HepG2 (cell line): ENCODE measurements around the gene LDLR. TPM values are rescaled to one million over a fixed set of nuclear protein-coding genes. Genes with fewer than 3 reads are reported as not detected.
A peak's percentile ranks its signal among the peaks of the same experiment; 100 is the strongest.

ENCODE experiments used
- CAMTA2 ChIP-seq: sonication (generic); formaldehyde crosslinking; IDR thresholded peaks from 2 replicates; pipeline ENCODE4 v1.4.0; 2020; ENCODE audit warnings: mild to moderate bottlenecking, missing genetic modification reagents, borderline replicate concordance
- CHD2 ChIP-seq: IDR thresholded peaks from 2 replicates; pipeline ENCODE4 v1.6.1; 2011; ENCODE audit warnings: low read depth, low read length, improper control_type of control experiment
- ERF ChIP-seq: IDR thresholded peaks from 2 replicates; pipeline ENCODE4 v1.6.1; 2018; ENCODE audit warnings: missing biosample characterization, missing genetic modification reagents
- ETV5 ChIP-seq: IDR thresholded peaks from 2 replicates; pipeline ENCODE4 v1.6.1; 2018; ENCODE audit warnings: missing biosample characterization, missing genetic modification reagents, inconsistent platforms, borderline replicate concordance
- HIVEP1 ChIP-seq: sonication (generic); formaldehyde crosslinking; IDR thresholded peaks from 2 replicates; pipeline ENCODE4 v1.4.0; 2020; ENCODE audit warnings: mild to moderate bottlenecking, missing genetic modification reagents
- HMG20B ChIP-seq: conservative IDR thresholded peaks from 2 replicates; pipeline ENCODE4 v1.6.1; 2016; ENCODE audit warnings: missing genetic modification reagents, missing compliant biosample characterization
- HOXA5 ChIP-seq: sonication (generic); formaldehyde crosslinking; IDR thresholded peaks from 2 replicates; pipeline ENCODE4 v1.4.0; 2020; ENCODE audit warnings: missing genetic modification reagents
- IKZF4 ChIP-seq: sonication (generic); formaldehyde crosslinking; IDR thresholded peaks from 2 replicates; pipeline ENCODE4 v1.5.1; 2020; ENCODE audit warnings: borderline replicate concordance, mild to moderate bottlenecking, low read depth, missing genetic modification reagents; ENCODE audit errors: not compliant biosample characterization
- KAT2B ChIP-seq: fragments of 150-350 bp; IDR thresholded peaks from 2 replicates; pipeline ENCODE4 v1.6.1; 2014; ENCODE audit warnings: low read depth, low read length, borderline replicate concordance
- NR2F6 ChIP-seq, 2 experiments: IDR thresholded peaks; 2 replicates each; pipeline ENCODE4 v1.6.1; 2016; ENCODE audit warnings: antibody characterized with exemption in 1 of 2, mild to moderate bottlenecking in 1 of 2
- PPARG ChIP-seq: conservative IDR thresholded peaks from 2 replicates; pipeline ENCODE4 v1.6.1; 2016; ENCODE audit warnings: missing biosample characterization, missing genetic modification reagents
- RXRA ChIP-seq: sonication (generic); formaldehyde crosslinking; IDR thresholded peaks from 2 replicates; pipeline ENCODE4 v1.5.1; 2020; ENCODE audit warnings: missing genetic modification reagents
- SP1 ChIP-seq, 2 experiments: fragments of 450-650 bp in 1 of 2; sonication (generic) in 1 of 2; formaldehyde crosslinking in 1 of 2; IDR thresholded peaks; 2 replicates each; pipeline versions ENCODE4 v1.4.0 to v1.6.1; 2016 to 2020; ENCODE audit warnings: missing genetic modification reagents in 1 of 2
- SP2 ChIP-seq: sonication (generic); formaldehyde crosslinking; IDR thresholded peaks from 2 replicates; pipeline ENCODE4 v1.5.1; 2020; ENCODE audit warnings: mild to moderate bottlenecking, missing genetic modification reagents
- ZNF292 ChIP-seq: sonication (generic); formaldehyde crosslinking; IDR thresholded peaks from 2 replicates; pipeline ENCODE4 v1.8.1; 2022; ENCODE audit warnings: mild to moderate bottlenecking, low read depth, missing genetic modification reagents, borderline replicate concordance
- ZNF556 ChIP-seq: sonication (generic); formaldehyde crosslinking; IDR thresholded peaks from 2 replicates; pipeline ENCODE4 v1.4.0; 2020; ENCODE audit warnings: mild to moderate bottlenecking, missing genetic modification reagents, borderline replicate concordance
- polyA plus RNA-seq, 8 experiments: library from polyadenylated mRNA; depleted of rRNA in 3 of 8; stranded (reverse) in 7 of 8; unstranded in 1 of 8; fragments of >200 nt; fragmentation: Illumina TruSeq in 4 of 8; extraction: Trizol in 4 of 8; gene quantifications; 2 replicates each; pipeline versions ENCODE4 v1.2.1 to v1.2.3, GENCODE V29; 2011 to 2016; ENCODE audit warnings: low read depth in 4 of 8, missing spikeins in 1 of 8, mixed read lengths in 1 of 8; ENCODE audit not compliant: insufficient read depth in 1 of 8
- total RNA-seq, 5 experiments: library from RNA; depleted of rRNA; stranded (reverse); fragments of >200 nt; fragmentation: Illumina TruSeq; extraction: Trizol; gene quantifications; 2 replicates each; pipeline ENCODE4 v1.2.3, GENCODE V29; 2016; ENCODE audit warnings: low read depth in 1 of 5
- TF ChIP-seq, protein P1 (sequence below), 2 experiments: sonication (generic) in 1 of 2; formaldehyde crosslinking in 1 of 2; IDR thresholded peaks; 2 replicates each; pipeline versions ENCODE4 v1.4.0 to v1.6.1; 2016 to 2020; ENCODE audit warnings: borderline replicate concordance in 1 of 2, low read depth in 1 of 2, mild to moderate bottlenecking in 1 of 2, missing genetic modification reagents in 1 of 2
- TF ChIP-seq, protein P2 (sequence below): sonication (generic); formaldehyde crosslinking; IDR thresholded peaks from 2 replicates; pipeline ENCODE4 v1.5.1; 2020; ENCODE audit warnings: mild to moderate bottlenecking, missing genetic modification reagents
- TF ChIP-seq, protein P3 (sequence below): sonication (generic); formaldehyde crosslinking; IDR thresholded peaks from 2 replicates; pipeline ENCODE4 v1.5.0; 2020; ENCODE audit warnings: mild to moderate bottlenecking, missing genetic modification reagents, moderate library complexity

LDLR gene
- total and polyA plus RNA-seq, 2 of the 13 experiments (the other 11 are each of a cell fraction or from before 2014, with no cell fraction given), result 51.6 to 92.5 TPM

DNA sequence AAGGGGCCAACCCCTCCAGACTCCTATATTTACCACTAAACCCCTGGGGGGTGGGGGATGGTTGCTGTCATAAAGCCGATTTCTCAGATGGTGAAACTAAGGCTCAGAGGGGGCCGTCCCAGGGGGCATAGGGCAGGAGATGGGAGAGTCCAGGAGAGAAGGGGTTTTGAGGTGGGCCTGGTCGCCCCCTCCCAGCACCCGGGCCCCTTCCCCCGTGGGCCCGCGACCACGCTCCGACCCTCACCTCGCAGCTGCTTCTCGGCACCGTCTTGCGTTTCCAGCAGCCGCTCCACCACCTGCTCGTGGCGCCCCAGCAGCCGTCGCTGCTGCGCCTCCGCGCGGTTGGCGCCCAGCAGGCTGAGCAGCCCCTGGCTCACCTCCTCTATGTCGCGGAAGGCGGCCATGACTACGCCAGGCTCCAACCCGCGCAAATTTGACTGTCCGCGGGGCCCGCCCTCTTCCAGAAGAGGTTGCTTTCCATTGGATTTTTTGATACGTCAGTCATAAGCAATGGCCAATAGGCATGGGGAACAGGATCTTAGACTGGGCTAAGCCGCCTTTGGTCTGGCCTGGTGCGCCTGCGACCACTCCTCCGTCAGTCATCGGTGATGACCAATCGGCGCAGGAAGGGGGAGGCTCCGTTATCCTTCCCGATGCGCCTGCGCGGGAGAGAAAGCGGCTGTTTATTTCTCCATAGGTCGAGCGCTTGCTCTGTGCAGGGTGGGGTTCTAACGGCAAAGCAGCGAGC, 66.3 kb downstream of the LDLR start, which contains the start of gene SPC24 (continued):
- 0 out of 2 replicates have a peak, but pooled peaks have one; percentile 39 for TF ChIP-seq CAMTA2 (CRISPR knock-in tag)
- TF ChIP-seq ZNF292 (CRISPR knock-in tag), result no peak
- peak; percentile 67; the same call in 1 of the 2 replicates for TF ChIP-seq RXRA (CRISPR knock-in tag)
- no peak for TF ChIP-seq SP1 (IDR thresholded peaks at IDR 0.05)
- TF ChIP-seq SP1 (CRISPR knock-in tag; IDR thresholded peaks at IDR 0.05), result peak; percentile 66; the same call in 1 of the 2 replicates
- no peak for TF ChIP-seq HMG20B (CRISPR knock-in tag)
- no peak for TF ChIP-seq PPARG
- peak; percentile 99 for TF ChIP-seq SP2
- no peak for TF ChIP-seq NR2F6 (IDR thresholded peaks at IDR 0.05)
- TF ChIP-seq NR2F6 (CRISPR knock-in tag; IDR thresholded peaks at IDR 0.05), result 0 out of 2 replicates have a peak, but pooled peaks have one; percentile 8
- TF ChIP-seq, protein P1, sequence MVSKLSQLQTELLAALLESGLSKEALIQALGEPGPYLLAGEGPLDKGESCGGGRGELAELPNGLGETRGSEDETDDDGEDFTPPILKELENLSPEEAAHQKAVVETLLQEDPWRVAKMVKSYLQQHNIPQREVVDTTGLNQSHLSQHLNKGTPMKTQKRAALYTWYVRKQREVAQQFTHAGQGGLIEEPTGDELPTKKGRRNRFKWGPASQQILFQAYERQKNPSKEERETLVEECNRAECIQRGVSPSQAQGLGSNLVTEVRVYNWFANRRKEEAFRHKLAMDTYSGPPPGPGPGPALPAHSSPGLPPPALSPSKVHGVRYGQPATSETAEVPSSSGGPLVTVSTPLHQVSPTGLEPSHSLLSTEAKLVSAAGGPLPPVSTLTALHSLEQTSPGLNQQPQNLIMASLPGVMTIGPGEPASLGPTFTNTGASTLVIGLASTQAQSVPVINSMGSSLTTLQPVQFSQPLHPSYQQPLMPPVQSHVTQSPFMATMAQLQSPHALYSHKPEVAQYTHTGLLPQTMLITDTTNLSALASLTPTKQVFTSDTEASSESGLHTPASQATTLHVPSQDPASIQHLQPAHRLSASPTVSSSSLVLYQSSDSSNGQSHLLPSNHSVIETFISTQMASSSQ (IDR thresholded peaks at IDR 0.05; ENCODE audit: low read depth), result no peak
- TF ChIP-seq, protein P1 (CRISPR knock-in tag; IDR thresholded peaks at IDR 0.05; ENCODE audit: borderline replicate concordance), result no peak
- TF ChIP-seq, protein P2, sequence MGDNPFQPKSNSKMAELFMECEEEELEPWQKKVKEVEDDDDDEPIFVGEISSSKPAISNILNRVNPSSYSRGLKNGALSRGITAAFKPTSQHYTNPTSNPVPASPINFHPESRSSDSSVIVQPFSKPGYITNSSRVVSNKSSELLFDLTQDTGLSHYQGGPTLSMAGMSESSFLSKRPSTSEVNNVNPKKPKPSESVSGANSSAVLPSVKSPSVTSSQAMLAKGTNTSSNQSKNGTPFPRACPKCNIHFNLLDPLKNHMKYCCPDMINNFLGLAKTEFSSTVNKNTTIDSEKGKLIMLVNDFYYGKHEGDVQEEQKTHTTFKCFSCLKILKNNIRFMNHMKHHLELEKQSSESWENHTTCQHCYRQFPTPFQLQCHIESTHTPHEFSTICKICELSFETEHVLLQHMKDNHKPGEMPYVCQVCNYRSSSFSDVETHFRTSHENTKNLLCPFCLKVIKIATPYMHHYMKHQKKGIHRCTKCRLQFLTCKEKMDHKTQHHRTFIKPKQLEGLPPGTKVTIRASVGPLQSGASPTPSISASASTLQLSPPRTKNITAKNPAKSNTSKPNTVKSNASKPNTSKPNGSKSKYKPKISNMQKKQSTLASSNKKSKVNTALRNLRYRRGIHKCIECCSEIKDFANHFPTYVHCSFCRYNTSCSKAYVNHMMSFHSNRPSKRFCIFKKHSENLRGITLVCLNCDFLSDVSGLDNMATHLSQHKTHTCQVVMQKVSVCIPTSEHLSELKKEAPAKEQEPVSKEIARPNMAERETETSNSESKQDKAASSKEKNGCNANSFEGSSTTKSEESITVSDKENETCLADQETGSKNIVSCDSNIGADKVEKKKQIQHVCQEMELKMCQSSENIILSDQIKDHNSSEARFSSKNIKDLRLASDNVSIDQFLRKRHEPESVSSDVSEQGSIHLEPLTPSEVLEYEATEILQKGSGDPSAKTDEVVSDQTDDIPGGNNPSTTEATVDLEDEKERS (CRISPR knock-in tag), result 0 out of 2 replicates have a peak, but pooled peaks have one; percentile 59
- TF ChIP-seq ZNF556 (CRISPR knock-in tag), result peak; percentile 61; the same call in 1 of the 2 replicates
- TF ChIP-seq, protein P3, sequence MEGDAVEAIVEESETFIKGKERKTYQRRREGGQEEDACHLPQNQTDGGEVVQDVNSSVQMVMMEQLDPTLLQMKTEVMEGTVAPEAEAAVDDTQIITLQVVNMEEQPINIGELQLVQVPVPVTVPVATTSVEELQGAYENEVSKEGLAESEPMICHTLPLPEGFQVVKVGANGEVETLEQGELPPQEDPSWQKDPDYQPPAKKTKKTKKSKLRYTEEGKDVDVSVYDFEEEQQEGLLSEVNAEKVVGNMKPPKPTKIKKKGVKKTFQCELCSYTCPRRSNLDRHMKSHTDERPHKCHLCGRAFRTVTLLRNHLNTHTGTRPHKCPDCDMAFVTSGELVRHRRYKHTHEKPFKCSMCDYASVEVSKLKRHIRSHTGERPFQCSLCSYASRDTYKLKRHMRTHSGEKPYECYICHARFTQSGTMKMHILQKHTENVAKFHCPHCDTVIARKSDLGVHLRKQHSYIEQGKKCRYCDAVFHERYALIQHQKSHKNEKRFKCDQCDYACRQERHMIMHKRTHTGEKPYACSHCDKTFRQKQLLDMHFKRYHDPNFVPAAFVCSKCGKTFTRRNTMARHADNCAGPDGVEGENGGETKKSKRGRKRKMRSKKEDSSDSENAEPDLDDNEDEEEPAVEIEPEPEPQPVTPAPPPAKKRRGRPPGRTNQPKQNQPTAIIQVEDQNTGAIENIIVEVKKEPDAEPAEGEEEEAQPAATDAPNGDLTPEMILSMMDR (CRISPR knock-in tag), result peak; percentile 29
- peak; percentile 31; the same call in 1 of the 2 replicates for TF ChIP-seq HOXA5 (CRISPR knock-in tag)
- peak; percentile 4 for TF ChIP-seq IKZF4 (CRISPR knock-in tag)
- peak; percentile 56; the same call in 1 of the 2 replicates for TF ChIP-seq CHD2
- TF ChIP-seq ERF (CRISPR knock-in tag), result peak; percentile 30; the same call in 1 of the 2 replicates
- 0 out of 2 replicates have a peak, but pooled peaks have one; percentile 32 for TF ChIP-seq HIVEP1 (CRISPR knock-in tag)
- TF ChIP-seq ETV5 (CRISPR knock-in tag), result no peak; the same call in 1 of the 2 replicates
- TF ChIP-seq KAT2B, result no peak
